HCT116 (cell line): ENCODE data around the gene HBG1. TPM values are rescaled to one million over a fixed set of nuclear protein-coding genes. Genes with fewer than 3 reads are reported as not detected.
A peak's percentile ranks its signal among the peaks of the same experiment; 100 is the strongest.

Experiments used
- ATAC-seq: fragments of 200-7000 bp; cut with Tn5 transposase; 2 replicates; pipeline ENCODE4 v1.9.1; 2020; ENCODE audit warnings: mild to moderate bottlenecking, moderate library complexity
- BruUV-seq: library from RNA; stranded (reverse); fragments of 400-500 nt; replicated peaks from 2 replicates; lab custom pipeline; 2021; lab: Mats Ljungman, UMichigan
- CTCF ChIA-PET: fragments of 300-600 bp; sonication (Branson Sonifier 250); formaldehyde crosslinking; loops from one replicate; lab custom pipeline; 2021; ENCODE audit warnings: antibody characterized with exemption; lab: Charles Lee
- POLR2A ChIA-PET: fragments of 300-600, 350-600 bp; sonication (Branson Sonifier 250); formaldehyde crosslinking; loops from one replicate; lab custom pipeline; 2021; ENCODE audit warnings: antibody characterized with exemption; lab: Charles Lee
- RAD21 ChIA-PET, 2 experiments: fragments of 300-600 bp; sonication (Branson Sonifier 250); formaldehyde crosslinking; loops; one replicate each; lab custom pipeline; 2023; ENCODE audit warnings: low total read pairs in 2 of 2; ENCODE audit not compliant: uncharacterized antibody in 2 of 2, unreplicated experiment in 2 of 2, low non-redundant PET in 1 of 2; lab: Charles Lee
- DNase-seq: peaks from one replicate; pipeline ENCODE4 v3.0.0-alpha.2; 2010; ENCODE audit warnings: low read depth, low spot score
- H2AFZ ChIP-seq: fragments of 200-600 bp; shearing (Covaris generic), sonication (generic); 2 replicates; pipeline ENCODE4 v1.6.1; 2017; ENCODE audit warnings: low read depth, mixed run types, mixed read lengths, antibody characterized with exemption, low read length; ENCODE audit not compliant: poor library complexity, severe bottlenecking
- H3K27ac ChIP-seq: 2 replicates; pipeline ENCODE4 v1.5.1; 2012; ENCODE audit warnings: low read depth, low read length
- H3K27me3 ChIP-seq: fragments of 200-600 bp; sonication (generic); 2 replicates; pipeline ENCODE4 v1.6.1; 2016; ENCODE audit warnings: mixed run types, low read length, mixed read lengths; ENCODE audit not compliant: insufficient read depth
- H3K36me3 ChIP-seq, 2 experiments: fragments of 200-500 bp in 1 of 2; fragments of 200-600 bp in 1 of 2; sonication (Bioruptor generic) in 1 of 2; sonication (generic) in 1 of 2; 2 replicates each; pipeline versions ENCODE4 v1.5.1 to v1.6.1; 2014 to 2016; ENCODE audit warnings: low read length in 2 of 2, inconsistent platforms in 1 of 2, mixed read lengths in 1 of 2, mixed run types in 1 of 2; ENCODE audit not compliant: insufficient read depth in 2 of 2, control insufficient read depth in 1 of 2
- H3K4me1 ChIP-seq, 2 experiments: fragments of 200-600 bp in 1 of 2; sonication (generic) in 1 of 2; 2 replicates each; pipeline versions ENCODE4 v1.5.1 to v1.6.1; 2012 to 2017; ENCODE audit warnings: low read length in 2 of 2, inconsistent platforms in 1 of 2, mild to moderate bottlenecking in 1 of 2, mixed read lengths in 1 of 2, mixed run types in 1 of 2, moderate library complexity in 1 of 2; ENCODE audit not compliant: insufficient read depth in 2 of 2, control insufficient read depth in 1 of 2
- H3K4me2 ChIP-seq: fragments of 200-600 bp; sonication (generic); 2 replicates; pipeline ENCODE4 v1.6.1; 2017; ENCODE audit warnings: mixed run types, low read length, mixed read lengths
- H3K4me3 ChIP-seq, 2 experiments: fragments of 200-600 bp in 1 of 2; sonication (generic) in 1 of 2; replicated peaks in 1 of 2; 2 replicates each; pipeline ENCODE4 v1.5.1; 2011 to 2016; ENCODE audit warnings: low read length in 2 of 2, control low read depth in 1 of 2, low read depth in 1 of 2, mild to moderate bottlenecking in 1 of 2, mixed read lengths in 1 of 2, mixed run types in 1 of 2
- H3K79me2 ChIP-seq: fragments of 200-600 bp; sonication (generic); 2 replicates; pipeline ENCODE4 v1.6.1; 2017; ENCODE audit warnings: mild to moderate bottlenecking, mixed run types, low read length, moderate library complexity, mixed read lengths; ENCODE audit not compliant: insufficient read depth
- H3K9ac ChIP-seq: fragments of 200-600 bp; sonication (generic); 2 replicates; pipeline ENCODE4 v1.6.1; 2016; ENCODE audit warnings: low read length, mixed read lengths
- H3K9me2 ChIP-seq: fragments of 200-600 bp; sonication (generic), shearing (Covaris generic); 2 replicates; pipeline ENCODE4 v1.6.1; 2017; ENCODE audit warnings: mixed run types, mild to moderate bottlenecking, moderate library complexity; ENCODE audit not compliant: insufficient read depth
- H3K9me3 ChIP-seq, 2 experiments: fragments of 200-500 bp in 1 of 2; fragments of 200-600 bp in 1 of 2; sonication (Bioruptor generic) in 1 of 2; sonication (generic) in 1 of 2; 2 replicates each; pipeline ENCODE4 v1.6.1; 2014 to 2017; ENCODE audit warnings: low read length in 2 of 2, mixed read lengths in 2 of 2, inconsistent platforms in 1 of 2, low read depth in 1 of 2, mild to moderate bottlenecking in 1 of 2, mixed run types in 1 of 2, moderate library complexity in 1 of 2; ENCODE audit not compliant: control insufficient read depth in 1 of 2, insufficient read depth in 1 of 2
- H4K20me1 ChIP-seq: fragments of 200-600 bp; sonication (generic), shearing (Covaris generic); 2 replicates; pipeline ENCODE4 v1.6.1; 2017; ENCODE audit warnings: mixed run types, mild to moderate bottlenecking, moderate library complexity; ENCODE audit not compliant: insufficient read depth
- CTCF ChIP-seq, 3 experiments: fragments of 200-600 bp in 1 of 3; sonication (generic) in 1 of 3; IDR thresholded peaks in 2 of 3; conservative IDR thresholded peaks in 1 of 3; 2 replicates each; pipeline ENCODE4 v1.5.1; 2012 to 2017; ENCODE audit warnings: low read depth in 2 of 3, low read length in 2 of 3, antibody characterized with exemption in 1 of 3, borderline replicate concordance in 1 of 3, control low read depth in 1 of 3, mild to moderate bottlenecking in 1 of 3, mixed read lengths in 1 of 3, mixed run types in 1 of 3, moderate library complexity in 1 of 3; ENCODE audit not compliant: insufficient read depth in 1 of 3
- EZH2phosphoT487 ChIP-seq: fragments of 200-600 bp; IDR thresholded peaks from 2 replicates; pipeline ENCODE4 v1.6.1; 2018; ENCODE audit warnings: antibody characterized with exemption, borderline replicate concordance
- FOSL1 ChIP-seq: IDR thresholded peaks from 2 replicates; pipeline ENCODE4 v1.6.1; 2012; ENCODE audit warnings: low read depth
- JUND ChIP-seq: IDR thresholded peaks from 2 replicates; pipeline ENCODE4 v1.6.1; 2012
- POLR2A ChIP-seq: IDR thresholded peaks from 2 replicates; pipeline ENCODE4 v1.7.0; 2011; ENCODE audit warnings: borderline replicate concordance; ENCODE audit not compliant: insufficient read depth, insufficient read length; ENCODE audit errors: extremely low read depth
- RAD21 ChIP-seq: IDR thresholded peaks from 2 replicates; pipeline ENCODE4 v1.6.1; 2012; ENCODE audit warnings: low read depth, mild to moderate bottlenecking
- SIN3A ChIP-seq: IDR thresholded peaks from 2 replicates; pipeline ENCODE4 v1.6.1; 2012; ENCODE audit warnings: low read depth
- SP1 ChIP-seq: IDR thresholded peaks from 2 replicates; pipeline ENCODE4 v1.6.1; 2012; ENCODE audit warnings: low read depth
- YY1 ChIP-seq: IDR thresholded peaks from 2 replicates; pipeline ENCODE4 v1.6.1; 2011; ENCODE audit warnings: low read length, low read depth, moderate library complexity, mild to moderate bottlenecking; ENCODE audit not compliant: insufficient replicate concordance; ENCODE audit errors: extremely low read depth
- ZFX ChIP-seq: fragments of 450-650 bp; IDR thresholded peaks from 2 replicates; pipeline ENCODE4 v1.6.1; 2017
- ZNF274 ChIP-seq: fragments of 200-500 bp; sonication (Bioruptor generic); IDR thresholded peaks from 2 replicates; pipeline ENCODE4 v1.6.1; 2014; ENCODE audit warnings: mild to moderate bottlenecking, low read depth, low read length, inconsistent platforms
- intact Hi-C: fragments of 100-400 bp; cut with micrococcal nuclease; formaldehyde crosslinking; loops from 2 replicates; pipeline ENCODE4 v1.10.0; 2022
- total RNA-seq: library from RNA; stranded (reverse); gene quantifications from one replicate; pipeline ENCODE4 v1.2.1, GENCODE V29; 2021; ENCODE audit not compliant: unreplicated experiment
- TF ChIP-seq, protein P1 (sequence below): IDR thresholded peaks from 2 replicates; pipeline ENCODE4 v1.6.1; 2012; ENCODE audit warnings: low read depth
- TF ChIP-seq, protein P2 (sequence below): IDR thresholded peaks from 2 replicates; pipeline ENCODE4 v1.6.1; 2012
- TF ChIP-seq, protein P3 (sequence below): IDR thresholded peaks from 2 replicates; pipeline ENCODE4 v1.6.1; 2011; ENCODE audit warnings: mild to moderate bottlenecking, low read length, moderate library complexity; ENCODE audit not compliant: insufficient replicate concordance; ENCODE audit errors: extremely low read depth

Gene HBG1
- total RNA-seq, 1 experiment from 2014 or later, result 3.6 TPM

DNA sequence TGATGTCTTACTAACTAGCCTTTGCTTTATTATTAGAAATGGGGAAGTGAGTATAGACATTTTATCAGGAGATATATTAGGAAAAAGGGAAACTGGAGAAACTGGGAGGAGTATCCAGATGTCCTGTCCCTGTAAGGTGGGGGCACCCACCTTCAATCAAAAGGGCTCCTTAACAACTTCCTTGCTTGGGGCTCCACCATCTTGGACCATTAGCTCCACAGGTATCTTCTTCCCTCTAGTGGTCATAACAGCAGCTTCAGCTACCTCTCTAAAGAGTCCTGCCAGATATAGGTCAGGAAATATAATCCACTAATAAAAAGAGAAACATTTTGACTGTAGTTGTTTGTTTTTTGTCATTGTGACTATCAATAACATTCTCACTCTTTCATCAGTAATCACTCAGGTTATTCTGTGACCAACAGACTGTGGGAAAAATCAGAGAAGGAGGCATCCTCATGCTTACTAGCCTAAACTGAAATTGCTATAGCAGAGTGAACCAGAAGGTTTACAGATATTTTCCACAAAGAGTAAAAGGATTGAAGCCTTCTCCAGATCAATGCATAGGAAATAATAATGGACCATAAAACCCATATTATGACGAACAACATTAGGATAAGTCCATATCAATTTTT is 41.7 kb upstream of the HBG1 start:
- Histone ChIP-seq H4K20me1 (no peaks in the 10 kb centered on the region; the same call in 1 of the 2 replicates), H3K27ac (no peak overlapping the region), H3K4me3 (no peak overlapping the region), H3K27me3 (no peaks in the 10 kb centered on the region), H3K9me2 (no peaks in the 10 kb centered on the region), H3K79me2 (no peaks in the 10 kb centered on the region), H3K9ac (no peak overlapping the region), H3K36me3 (peaks cover 0 to 3% of the 10 kb centered on the region in 2 experiments; a peak in 1 of 4 replicates), H3K4me2 (no peak overlapping the region), H2AFZ (no peak overlapping the region), H3K4me1 (peaks cover 0 to 5% of the 10 kb centered on the region in 2 experiments; a peak in 1 of 4 replicates), H3K9me3 (no peaks in the 10 kb centered on the region)
- POLR2A ChIA-PET, result no interaction called here
- intact Hi-C loops, result loop anchor here (1.0 to 5.0 kb wide), 4 partner anchors 86 to 664 kb away; partner anchors contain the start of gene OR52N2
- ATAC-seq (peak; percentile 91), DNase-seq (peak; percentile 35)
- BruUV-seq, result no TSS peak
- RAD21 ChIA-PET, result no interaction called here
- TF ChIP-seq SP1 (no peak), FOSL1 (no peak), ZNF274 (no peak), JUND (no peak), YY1 (peak; percentile 75), RAD21 (peak; percentile 82), EZH2phosphoT487 (no peak), SIN3A (no peak), POLR2A (no peak), CTCF (IDR thresholded peaks at IDR 0.05 in 2 of 3, conservative IDR thresholded peaks at IDR 0.05 in 1 of 3; ENCODE audit: borderline replicate concordance in 1 of 3, insufficient read depth in 1 of 3, low read depth in 2 of 3, low read length in 2 of 3) (peak; percentile 71 to 87 (median 79)), ZFX (no peak)
- TF ChIP-seq, protein P1, sequence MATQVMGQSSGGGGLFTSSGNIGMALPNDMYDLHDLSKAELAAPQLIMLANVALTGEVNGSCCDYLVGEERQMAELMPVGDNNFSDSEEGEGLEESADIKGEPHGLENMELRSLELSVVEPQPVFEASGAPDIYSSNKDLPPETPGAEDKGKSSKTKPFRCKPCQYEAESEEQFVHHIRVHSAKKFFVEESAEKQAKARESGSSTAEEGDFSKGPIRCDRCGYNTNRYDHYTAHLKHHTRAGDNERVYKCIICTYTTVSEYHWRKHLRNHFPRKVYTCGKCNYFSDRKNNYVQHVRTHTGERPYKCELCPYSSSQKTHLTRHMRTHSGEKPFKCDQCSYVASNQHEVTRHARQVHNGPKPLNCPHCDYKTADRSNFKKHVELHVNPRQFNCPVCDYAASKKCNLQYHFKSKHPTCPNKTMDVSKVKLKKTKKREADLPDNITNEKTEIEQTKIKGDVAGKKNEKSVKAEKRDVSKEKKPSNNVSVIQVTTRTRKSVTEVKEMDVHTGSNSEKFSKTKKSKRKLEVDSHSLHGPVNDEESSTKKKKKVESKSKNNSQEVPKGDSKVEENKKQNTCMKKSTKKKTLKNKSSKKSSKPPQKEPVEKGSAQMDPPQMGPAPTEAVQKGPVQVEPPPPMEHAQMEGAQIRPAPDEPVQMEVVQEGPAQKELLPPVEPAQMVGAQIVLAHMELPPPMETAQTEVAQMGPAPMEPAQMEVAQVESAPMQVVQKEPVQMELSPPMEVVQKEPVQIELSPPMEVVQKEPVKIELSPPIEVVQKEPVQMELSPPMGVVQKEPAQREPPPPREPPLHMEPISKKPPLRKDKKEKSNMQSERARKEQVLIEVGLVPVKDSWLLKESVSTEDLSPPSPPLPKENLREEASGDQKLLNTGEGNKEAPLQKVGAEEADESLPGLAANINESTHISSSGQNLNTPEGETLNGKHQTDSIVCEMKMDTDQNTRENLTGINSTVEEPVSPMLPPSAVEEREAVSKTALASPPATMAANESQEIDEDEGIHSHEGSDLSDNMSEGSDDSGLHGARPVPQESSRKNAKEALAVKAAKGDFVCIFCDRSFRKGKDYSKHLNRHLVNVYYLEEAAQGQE, result no peak
- TF ChIP-seq, protein P2, sequence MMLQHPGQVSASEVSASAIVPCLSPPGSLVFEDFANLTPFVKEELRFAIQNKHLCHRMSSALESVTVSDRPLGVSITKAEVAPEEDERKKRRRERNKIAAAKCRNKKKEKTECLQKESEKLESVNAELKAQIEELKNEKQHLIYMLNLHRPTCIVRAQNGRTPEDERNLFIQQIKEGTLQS, result no peak
- TF ChIP-seq, protein P3, sequence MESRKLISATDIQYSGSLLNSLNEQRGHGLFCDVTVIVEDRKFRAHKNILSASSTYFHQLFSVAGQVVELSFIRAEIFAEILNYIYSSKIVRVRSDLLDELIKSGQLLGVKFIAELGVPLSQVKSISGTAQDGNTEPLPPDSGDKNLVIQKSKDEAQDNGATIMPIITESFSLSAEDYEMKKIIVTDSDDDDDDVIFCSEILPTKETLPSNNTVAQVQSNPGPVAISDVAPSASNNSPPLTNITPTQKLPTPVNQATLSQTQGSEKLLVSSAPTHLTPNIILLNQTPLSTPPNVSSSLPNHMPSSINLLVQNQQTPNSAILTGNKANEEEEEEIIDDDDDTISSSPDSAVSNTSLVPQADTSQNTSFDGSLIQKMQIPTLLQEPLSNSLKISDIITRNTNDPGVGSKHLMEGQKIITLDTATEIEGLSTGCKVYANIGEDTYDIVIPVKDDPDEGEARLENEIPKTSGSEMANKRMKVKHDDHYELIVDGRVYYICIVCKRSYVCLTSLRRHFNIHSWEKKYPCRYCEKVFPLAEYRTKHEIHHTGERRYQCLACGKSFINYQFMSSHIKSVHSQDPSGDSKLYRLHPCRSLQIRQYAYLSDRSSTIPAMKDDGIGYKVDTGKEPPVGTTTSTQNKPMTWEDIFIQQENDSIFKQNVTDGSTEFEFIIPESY, result no peak
- CTCF ChIA-PET, result interaction anchor here (0.9 to 1.6 kb wide), 6 partner anchors 8 to 168 kb away, joined by 3 to 7 read pairs (median 4); no protein-coding TSS in a partner anchor
